BLaER1 treated with 17β-estradiol and CSF1 and Interleukin-3, amounts not matched to agents 10 nM and 100 nM (cell line): ENCODE data around the gene CENPL.
A peak's percentile ranks its signal among the peaks of the same experiment; 100 is the strongest.

Experiments
- H3K27ac ChIP-seq, 11 experiments: shearing (Covaris generic); formaldehyde crosslinking; 2 replicates each; pipeline ENCODE4 v1.8.1; 2022
- H3K27me3 ChIP-seq, 11 experiments: shearing (Covaris generic); formaldehyde crosslinking; 2 replicates each; pipeline ENCODE4 v1.8.1; 2022
- H3K36me3 ChIP-seq, 11 experiments: shearing (Covaris generic); formaldehyde crosslinking; 2 replicates each; pipeline ENCODE4 v1.8.1; 2022
- H3K4me1 ChIP-seq, 10 experiments: shearing (Covaris generic); formaldehyde crosslinking; 2 replicates each; pipeline ENCODE4 v1.8.1; 2022
- H3K4me2 ChIP-seq, 11 experiments: shearing (Covaris generic); formaldehyde crosslinking; 2 replicates each; pipeline ENCODE4 v1.8.1; 2022
- H3K4me3 ChIP-seq, 10 experiments: shearing (Covaris generic); formaldehyde crosslinking; 2 replicates each; pipeline ENCODE4 v1.8.1; 2022
- H3K9ac ChIP-seq, 11 experiments: shearing (Covaris generic); formaldehyde crosslinking; 2 replicates each; pipeline ENCODE4 v1.8.1; 2022
- H3K9me3 ChIP-seq, 11 experiments: shearing (Covaris generic); formaldehyde crosslinking; replicated peaks in 1 of 11; 2 replicates each; pipeline ENCODE4 v1.8.1; 2022
- H4K20me1 ChIP-seq, 11 experiments: shearing (Covaris generic); formaldehyde crosslinking; 2 replicates each; pipeline ENCODE4 v1.8.1; 2022
- Cebpa-rat ChIP-seq, 11 experiments: shearing (Covaris generic); IDR thresholded peaks; 2 replicates each; pipeline ENCODE4 v1.8.1; 2022

CENPL gene, protein sequence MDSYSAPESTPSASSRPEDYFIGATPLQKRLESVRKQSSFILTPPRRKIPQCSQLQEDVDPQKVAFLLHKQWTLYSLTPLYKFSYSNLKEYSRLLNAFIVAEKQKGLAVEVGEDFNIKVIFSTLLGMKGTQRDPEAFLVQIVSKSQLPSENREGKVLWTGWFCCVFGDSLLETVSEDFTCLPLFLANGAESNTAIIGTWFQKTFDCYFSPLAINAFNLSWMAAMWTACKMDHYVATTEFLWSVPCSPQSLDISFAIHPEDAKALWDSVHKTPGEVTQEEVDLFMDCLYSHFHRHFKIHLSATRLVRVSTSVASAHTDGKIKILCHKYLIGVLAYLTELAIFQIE

DNA sequence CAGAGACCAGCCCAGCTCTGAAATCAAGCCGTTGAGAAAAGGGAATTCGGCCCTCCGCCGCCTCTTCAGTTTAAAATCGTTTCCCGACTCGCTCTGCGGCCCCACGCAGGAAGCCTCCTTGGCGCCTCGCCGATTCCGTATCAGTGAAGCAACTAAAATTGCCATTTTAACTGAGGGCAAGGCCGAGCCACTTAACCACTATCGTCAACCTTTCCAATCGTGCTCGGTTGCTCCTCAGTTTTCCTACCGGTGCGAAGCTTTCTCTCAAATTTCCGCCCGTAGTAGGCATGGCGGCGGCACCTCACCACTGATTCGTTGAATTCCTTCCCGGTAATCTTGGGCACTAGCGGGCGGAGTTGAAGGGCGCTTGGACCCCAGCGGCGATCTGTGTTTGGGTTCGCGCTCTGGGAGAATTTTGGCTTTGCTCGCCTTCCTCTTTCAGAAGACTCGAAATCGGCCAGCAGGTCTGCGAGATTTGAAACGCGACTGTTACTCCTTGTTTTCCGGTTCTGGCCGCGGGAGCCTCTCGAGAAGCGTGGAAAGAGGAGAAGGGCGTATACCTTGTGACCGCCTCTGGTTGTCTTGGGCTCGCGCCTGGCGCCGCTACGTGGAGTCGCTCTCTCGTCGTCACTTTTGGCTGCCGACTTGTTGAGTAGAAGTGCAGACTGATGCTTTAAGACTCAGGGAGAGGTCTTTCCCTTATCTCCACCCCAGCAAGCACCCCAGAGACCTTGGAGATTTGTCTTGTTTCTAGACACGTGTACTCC is at the start of gene CENPL, which contains the start of gene DARS2:
Gene CENPL, minus strand, starts transcription at position 569 of the 767 bp plus-strand sequence. CDS start 13,584 bp downstream, outside the sequence.
Gene DARS2, plus strand, starts transcription at position 359 of the 767 bp plus-strand sequence. CDS start 557 bp downstream, outside the sequence.
- H3K27ac ChIP-seq = peak within 1 kb of the TSS; percentile 79 to 93 (median 89)
- peaks cover 0 to 1% (median 0%) of the 10 kb centered on the region in 11 experiments; a peak in 2 of 22 replicates for H3K9me3 ChIP-seq
- peaks cover 0 to 7% (median 0%) of the 10 kb centered on the region in 11 experiments; a peak in 2 of 22 replicates for H4K20me1 ChIP-seq
- no peak for TF ChIP-seq Cebpa-rat (IDR thresholded peaks at IDR 0.05)
- no peaks in the 10 kb centered on the region for H3K27me3 ChIP-seq
- peak within 1 kb of the TSS; percentile 77 to 94 (median 86) for H3K4me3 ChIP-seq
- H3K9ac ChIP-seq = peak within 1 kb of the TSS; percentile 84 to 93 (median 88)
- H3K36me3 ChIP-seq = peaks cover 0 to 48% (median 21%) of the 10 kb centered on the region in 11 experiments; a peak in 21 of 22 replicates
- H3K4me1 ChIP-seq = peaks cover 30 to 57% (median 47%) of the 10 kb centered on the region in 10 experiments
- H3K4me2 ChIP-seq = peak within 1 kb of the TSS; percentile 66 to 97 (median 89)

DNA sequence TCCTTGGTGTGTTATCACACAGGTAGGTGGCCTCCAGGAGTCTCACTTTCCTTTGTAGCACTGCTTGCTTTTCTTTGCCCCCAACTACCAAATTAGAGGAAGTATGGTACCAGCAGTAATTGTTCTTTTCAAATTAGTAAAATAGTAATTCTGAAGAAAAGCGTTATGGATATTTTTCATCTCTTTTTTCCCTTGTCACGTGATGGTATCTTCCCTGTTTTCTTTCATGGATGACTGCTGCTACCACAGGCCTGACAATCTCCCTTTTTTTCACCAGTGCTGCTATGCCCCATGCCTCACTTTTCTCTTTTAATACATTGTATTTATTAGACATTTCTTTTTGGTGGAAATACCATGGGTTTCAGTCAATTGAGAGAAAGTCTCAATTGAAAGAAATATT is 46.8 kb upstream of the CENPL start:
- Histone ChIP-seq H4K20me1 (peaks cover 5 to 11% (median 7%) of the 10 kb centered on the region in 11 experiments; a peak in 21 of 22 replicates), H3K9ac (no peak overlapping the region), H3K9me3 (no peaks in the 10 kb centered on the region; a peak in 1 of 22 replicates), H3K27me3 (no peaks in the 10 kb centered on the region), H3K4me3 (no peak overlapping the region), H3K4me2 (peak overlapping the region; percentile 58 to 94 (median 86); a peak in 21 of 22 replicates), H3K36me3 (peaks cover 20 to 55% (median 33%) of the 10 kb centered on the region in 11 experiments), H3K4me1 (peaks cover 28 to 44% (median 36%) of the 10 kb centered on the region in 10 experiments), H3K27ac (0 out of 22 replicates have a peak overlapping the region, but pooled peaks of 2 of the 11 experiments have one; percentile 4 to 19)
- TF ChIP-seq Cebpa-rat (IDR thresholded peaks at IDR 0.05) = no peak

DNA sequence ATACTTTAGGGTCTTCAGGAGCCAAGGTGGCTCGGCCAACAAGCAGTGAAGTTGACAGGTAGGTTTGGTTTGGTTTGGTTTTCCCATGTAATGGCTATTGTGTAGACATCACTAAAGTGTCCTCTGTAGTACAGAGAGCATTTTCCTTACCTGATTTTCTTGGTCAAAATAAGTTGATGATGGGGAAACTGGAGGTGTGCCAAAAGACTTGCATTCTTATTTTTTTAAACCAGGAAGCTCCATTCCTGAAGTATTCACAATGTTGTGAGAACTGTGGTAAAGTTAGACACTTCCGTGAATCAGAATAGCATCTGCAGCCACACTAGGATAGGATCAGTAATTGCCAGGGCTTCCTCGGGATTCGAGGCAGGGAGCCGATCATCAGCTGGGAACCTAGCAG is 46.4 kb upstream of the CENPL start:
- Histone ChIP-seq H3K4me1 (peaks cover 28 to 48% (median 36%) of the 10 kb centered on the region in 10 experiments), H3K27ac (peak overlapping the region in 5 of 11 experiments; percentile 4 to 26 (median 19); a peak in 2 of 22 replicates), H3K9ac (no peak overlapping the region), H4K20me1 (peaks cover 9 to 15% (median 11%) of the 10 kb centered on the region in 11 experiments; a peak in 21 of 22 replicates), H3K9me3 (no peaks in the 10 kb centered on the region; a peak in 1 of 22 replicates), H3K4me2 (peak overlapping the region; percentile 58 to 94 (median 86)), H3K27me3 (no peaks in the 10 kb centered on the region), H3K36me3 (peaks cover 20 to 55% (median 33%) of the 10 kb centered on the region in 11 experiments), H3K4me3 (no peak overlapping the region)
- TF ChIP-seq Cebpa-rat (IDR thresholded peaks at IDR 0.05) = no peak

DNA sequence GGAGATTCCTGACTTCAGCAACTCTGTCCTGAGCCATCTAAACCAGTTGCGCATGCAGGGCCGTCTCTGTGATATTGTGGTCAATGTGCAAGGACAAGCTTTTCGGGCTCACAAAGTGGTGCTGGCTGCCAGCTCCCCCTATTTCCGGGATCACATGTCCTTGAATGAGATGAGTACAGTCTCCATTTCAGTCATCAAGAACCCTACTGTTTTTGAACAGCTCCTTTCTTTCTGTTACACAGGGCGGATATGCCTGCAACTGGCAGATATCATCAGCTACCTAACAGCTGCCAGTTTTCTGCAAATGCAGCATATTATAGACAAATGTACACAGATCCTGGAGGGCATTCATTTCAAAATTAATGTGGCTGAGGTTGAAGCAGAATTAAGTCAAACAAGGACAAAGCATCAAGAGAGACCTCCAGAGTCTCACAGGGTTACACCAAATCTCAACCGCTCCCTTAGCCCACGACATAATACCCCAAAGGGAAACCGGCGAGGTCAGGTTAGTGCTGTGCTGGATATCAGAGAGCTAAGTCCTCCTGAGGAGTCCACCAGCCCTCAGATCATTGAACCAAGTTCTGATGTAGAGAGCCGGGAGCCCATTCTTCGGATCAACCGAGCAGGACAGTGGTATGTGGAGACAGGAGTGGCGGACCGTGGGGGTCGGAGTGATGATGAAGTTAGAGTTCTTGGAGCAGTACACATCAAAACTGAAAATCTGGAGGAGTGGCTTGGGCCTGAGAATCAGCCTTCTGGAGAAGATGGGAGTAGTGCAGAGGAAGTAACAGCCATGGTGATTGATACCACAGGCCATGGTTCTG is 45.8 kb upstream of the CENPL start:
- H3K4me3 ChIP-seq = no peak overlapping the region
- no peak for TF ChIP-seq Cebpa-rat (IDR thresholded peaks at IDR 0.05)
- H3K4me1 ChIP-seq = peaks cover 34 to 54% (median 42%) of the 10 kb centered on the region in 10 experiments
- no peaks in the 10 kb centered on the region for H3K27me3 ChIP-seq
- H3K9ac ChIP-seq = peak overlapping the region in 4 of 11 experiments; percentile 4 to 51 (median 14); a peak in 7 of 22 replicates
- H4K20me1 ChIP-seq = peaks cover 15 to 21% (median 17%) of the 10 kb centered on the region in 11 experiments; a peak in 21 of 22 replicates
- H3K36me3 ChIP-seq = peaks cover 24 to 55% (median 34%) of the 10 kb centered on the region in 11 experiments
- peak overlapping the region in 7 of 11 experiments; percentile 4 to 26 (median 7); a peak in 5 of 22 replicates for H3K27ac ChIP-seq
- no peaks in the 10 kb centered on the region; a peak in 1 of 22 replicates for H3K9me3 ChIP-seq
- peak overlapping the region; percentile 58 to 94 (median 86) for H3K4me2 ChIP-seq

DNA sequence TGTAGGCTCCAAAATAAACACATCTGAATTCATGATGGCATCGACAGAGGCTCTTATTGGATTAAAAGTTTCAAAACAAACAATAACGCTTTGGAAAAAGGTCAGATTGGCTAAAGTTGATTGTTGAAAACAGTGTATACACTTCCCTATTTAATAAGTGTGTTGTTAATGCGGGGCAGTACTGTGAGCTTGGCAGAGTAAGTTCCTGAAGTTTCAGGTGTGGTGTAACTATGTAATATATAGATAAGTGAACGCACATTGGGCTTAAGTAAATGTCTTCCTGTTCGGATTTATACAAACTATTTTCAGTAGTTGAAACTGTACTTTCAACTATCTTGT is 44.3 kb upstream of the CENPL start:
- Histone ChIP-seq H3K9ac (peak overlapping the region; percentile 90 to 98 (median 93)), H3K4me3 (peak overlapping the region; percentile 64 to 98 (median 91)), H3K27me3 (no peaks in the 10 kb centered on the region), H3K36me3 (peaks cover 32 to 55% (median 42%) of the 10 kb centered on the region in 11 experiments), H3K9me3 (no peaks in the 10 kb centered on the region; a peak in 1 of 22 replicates), H3K4me1 (peaks cover 45 to 69% (median 56%) of the 10 kb centered on the region in 10 experiments), H3K27ac (peak overlapping the region; percentile 89 to 97 (median 94)), H3K4me2 (peak overlapping the region; percentile 77 to 94 (median 86)), H4K20me1 (peaks cover 30 to 36% (median 32%) of the 10 kb centered on the region in 11 experiments; a peak in 21 of 22 replicates)
- no peak for TF ChIP-seq Cebpa-rat (IDR thresholded peaks at IDR 0.05)

DNA sequence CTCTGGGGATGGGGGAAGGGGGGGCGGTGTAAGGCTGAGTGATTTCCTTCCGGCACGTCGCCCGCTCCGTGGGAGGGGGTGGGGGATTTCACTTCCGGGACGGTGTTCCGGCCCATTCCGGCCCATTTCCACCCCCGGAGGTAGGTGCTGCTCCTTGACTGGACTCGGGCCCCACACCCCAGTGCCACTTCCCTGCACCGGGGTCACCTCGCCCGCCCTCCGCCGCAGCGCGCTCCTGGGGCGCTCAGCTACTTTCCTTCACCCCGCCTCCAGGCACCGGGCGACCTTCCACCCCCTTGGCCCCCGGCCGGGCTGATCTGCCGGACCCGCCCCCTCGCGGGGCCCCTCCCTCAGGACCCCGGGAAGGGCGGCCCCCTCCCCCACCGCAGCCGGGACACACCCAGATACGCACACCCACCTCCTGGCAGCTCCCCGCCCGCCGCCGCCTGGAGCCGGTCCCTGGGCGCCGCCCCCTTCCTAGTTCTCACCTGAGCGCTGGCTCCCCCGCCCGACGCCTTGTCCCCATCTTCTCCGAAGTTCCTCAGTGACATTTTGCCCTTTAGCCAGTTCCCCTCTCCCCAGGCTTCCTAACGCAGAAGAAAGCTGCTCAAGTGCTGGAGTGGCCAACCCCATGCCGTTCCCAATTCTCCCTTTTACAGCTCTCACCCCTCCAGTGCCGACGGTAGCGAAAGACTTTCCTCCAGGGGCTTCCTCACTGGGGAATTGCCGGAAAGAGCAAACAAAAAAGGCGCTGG is 43.8 kb upstream of the CENPL start, which contains the start of gene ZBTB37:
Gene ZBTB37, plus strand, starts transcription at position 115 of the 755 bp plus-strand sequence. CDS start 1,846 bp downstream, outside the sequence.
- peaks cover 45 to 70% (median 60%) of the 10 kb centered on the region in 10 experiments for H3K4me1 ChIP-seq

DNA sequence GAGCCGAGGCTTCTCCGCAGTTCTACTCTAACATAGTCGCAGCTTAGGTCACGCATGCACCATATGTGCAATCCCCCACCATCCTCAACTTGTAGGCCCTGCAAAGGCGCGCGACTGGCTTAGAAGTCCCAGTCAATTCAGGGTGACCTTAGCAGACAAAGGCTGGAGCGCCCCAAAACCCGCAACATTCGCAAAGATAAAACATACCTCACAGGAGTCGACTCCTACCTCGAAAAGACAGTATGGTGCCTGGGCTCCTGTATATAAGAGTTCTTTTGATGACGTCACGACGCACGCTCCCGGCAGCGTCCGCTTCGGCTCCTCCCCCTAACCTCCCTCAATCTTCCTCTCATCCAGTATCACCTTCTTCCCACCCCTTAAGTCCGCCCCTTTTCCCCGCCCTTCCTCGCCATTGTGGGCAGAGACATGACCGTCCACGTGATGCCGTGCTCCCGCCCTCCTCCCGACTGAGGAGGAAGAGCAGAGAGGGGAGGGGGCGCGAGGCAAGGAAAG is 43.1 kb upstream of the CENPL start, which contains the start of gene GAS5:
Gene GAS5, minus strand, starts transcription at position 237 of the 513 bp plus-strand sequence.
- Histone ChIP-seq H3K9me3 (no peaks in the 10 kb centered on the region; a peak in 1 of 22 replicates), H4K20me1 (peaks cover 42 to 48% (median 44%) of the 10 kb centered on the region in 11 experiments; a peak in 21 of 22 replicates), H3K27ac (peak within 1 kb of the TSS; percentile 89 to 97 (median 94)), H3K4me1 (peaks cover 45 to 69% (median 61%) of the 10 kb centered on the region in 10 experiments), H3K4me3 (peak within 1 kb of the TSS; percentile 64 to 98 (median 91)), H3K9ac (peak within 1 kb of the TSS; percentile 90 to 98 (median 93)), H3K36me3 (peaks cover 44 to 61% (median 51%) of the 10 kb centered on the region in 11 experiments), H3K27me3 (no peaks in the 10 kb centered on the region), H3K4me2 (peak within 1 kb of the TSS; percentile 86 to 97 (median 91))
- TF ChIP-seq Cebpa-rat (IDR thresholded peaks at IDR 0.05) = no peak

More for the DNA sequence above, 43.8 kb upstream of the CENPL start, which contains the start of gene ZBTB37:
- Histone ChIP-seq H3K9me3 (no peaks in the 10 kb centered on the region; a peak in 1 of 22 replicates), H3K9ac (peak within 1 kb of the TSS; percentile 90 to 98 (median 93)), H3K4me2 (peak within 1 kb of the TSS; percentile 86 to 97 (median 91)), H3K27me3 (no peaks in the 10 kb centered on the region), H3K4me3 (peak within 1 kb of the TSS; percentile 64 to 98 (median 91)), H3K27ac (peak within 1 kb of the TSS; percentile 89 to 97 (median 94)), H3K36me3 (peaks cover 38 to 55% (median 44%) of the 10 kb centered on the region in 11 experiments), H4K20me1 (peaks cover 35 to 42% (median 38%) of the 10 kb centered on the region in 11 experiments; a peak in 21 of 22 replicates)
- TF ChIP-seq Cebpa-rat (IDR thresholded peaks at IDR 0.05) = no peak
